HG03139 (cell line): ENCODE results near the gene PLS1.
"Not testable (repeated sequence)": the region's sequence is repeated elsewhere in the genome, so short reads cannot be mapped to it uniquely, and the experiment has no call there.

Experiments
- ATAC-seq: cut with Tn5 transposase; IDR thresholded peaks from one replicate; pipeline ENCODE4 v1.9.1; 2021; ENCODE audit not compliant: unreplicated experiment

Gene PLS1

GRCh38 chr3:142595951-142596725 lies at the start of gene PLS1:
Gene PLS1, plus strand, starts transcription at chr3:142596393. Its CDS starts 67,845 bp downstream, at chr3:142664238.
- ATAC-seq, result peak; percentile 79

GRCh38 chr3:142549986-142550385 lies 46.2 kb upstream of the PLS1 start:
- ATAC-seq, result no peak

GRCh38 chr3:142552579-142552978 lies 43.6 kb upstream of the PLS1 start:
- ATAC-seq, result not testable (repeated sequence)

GRCh38 chr3:142553741-142554140 lies 42.5 kb upstream of the PLS1 start:
- no peak for ATAC-seq

- no peak for ATAC-seq
Measured at GRCh38 chr3:142560118-142560517, 36.1 kb upstream of the PLS1 start.

GRCh38 chr3:142563496-142563997 lies 32.6 kb upstream of the PLS1 start:
- no peak for ATAC-seq

- ATAC-seq, result no peak
Measured at GRCh38 chr3:142566096-142566495, 30.1 kb upstream of the PLS1 start.

- no peak for ATAC-seq
Measured at GRCh38 chr3:142568393-142569017, 27.7 kb upstream of the PLS1 start.

GRCh38 chr3:142569422-142569821 lies 26.8 kb upstream of the PLS1 start:
- not testable (repeated sequence) for ATAC-seq

- ATAC-seq, result not testable (repeated sequence)
Measured at GRCh38 chr3:142574223-142574622, 22.0 kb upstream of the PLS1 start.

- ATAC-seq, result no peak
Measured at GRCh38 chr3:142574665-142575064, 21.5 kb upstream of the PLS1 start.

- no peak for ATAC-seq
Measured at GRCh38 chr3:142576792-142577191, 19.4 kb upstream of the PLS1 start.

- ATAC-seq, result no peak
Measured at GRCh38 chr3:142577696-142578328, 18.4 kb upstream of the PLS1 start.

- peak; percentile 91 for ATAC-seq
Measured at GRCh38 chr3:142578329-142579223, 17.6 kb upstream of the PLS1 start, which contains the start of gene ATR. Gene ATR, minus strand, starts transcription at chr3:142578733. Its CDS starts 29 bp downstream, at chr3:142578704.

GRCh38 chr3:142580061-142580423 lies 16.2 kb upstream of the PLS1 start:
- no peak for ATAC-seq

- ATAC-seq, result not testable (repeated sequence)
Measured at GRCh38 chr3:142581070-142581469, 15.1 kb upstream of the PLS1 start.

- peak; percentile 69 for ATAC-seq
Measured at GRCh38 chr3:142586803-142587406, 9.3 kb upstream of the PLS1 start.

- no peak for ATAC-seq
Measured at GRCh38 chr3:142588703-142589102, 7.5 kb upstream of the PLS1 start.

GRCh38 chr3:142592268-142592667 lies 3.9 kb upstream of the PLS1 start:
- not testable (repeated sequence) for ATAC-seq

GRCh38 chr3:142595141-142595540 lies 1.1 kb upstream of the PLS1 start:
- ATAC-seq, result no peak
